ENCODE data around the gene CEP170. TPM values are rescaled to one million over a fixed set of nuclear protein-coding genes. Genes with fewer than 3 reads are reported as not detected.
A peak's percentile ranks its signal among the peaks of the same experiment; 100 is the strongest.

The CEP170 gene
- total RNA-seq, 1 experiment from 2014 or later, result 55.2 TPM

- Histone ChIP-seq H3K27ac (ENCODE audit: low read depth, low read length) (peak overlapping the region; percentile 94), H3K4me3 (replicated peaks in 1 of 2; ENCODE audit: low read depth in 1 of 2, low read length in 2 of 2) (0 out of 4 replicates have a peak overlapping the region, but pooled peaks of 1 of the 2 experiments have one; percentile 51), H3K9me2 (ENCODE audit: insufficient read depth) (no peaks in the 10 kb centered on the region), H3K4me1 (ENCODE audit: control insufficient read depth in 1 of 2, insufficient read depth in 2 of 2, low read length in 2 of 2) (peaks cover 27 to 53% of the 10 kb centered on the region in 2 experiments), H3K9ac (ENCODE audit: low read length) (peak overlapping the region; percentile 61), H3K79me2 (ENCODE audit: insufficient read depth, low read length) (peaks cover 8% of the 10 kb centered on the region), H4K20me1 (ENCODE audit: insufficient read depth) (no peaks in the 10 kb centered on the region), H3K36me3 (ENCODE audit: control insufficient read depth in 1 of 2, insufficient read depth in 2 of 2, low read length in 2 of 2) (no peaks in the 10 kb centered on the region; a peak in 1 of 4 replicates), H3K4me2 (ENCODE audit: low read length) (peak overlapping the region; percentile 73), H2AFZ (ENCODE audit: low read depth, low read length, poor library complexity, severe bottlenecking) (no peak overlapping the region), H3K27me3 (ENCODE audit: insufficient read depth, low read length) (no peaks in the 10 kb centered on the region), H3K9me3 (ENCODE audit: control insufficient read depth in 1 of 2, insufficient read depth in 1 of 2, low read depth in 1 of 2, low read length in 2 of 2) (no peaks in the 10 kb centered on the region)
- no peak for ATAC-seq
- DNase-seq (ENCODE audit: low read depth, low spot score), result no peak
- TF ChIP-seq YY1 (IDR thresholded peaks at IDR 0.05; ENCODE audit: extremely low read depth, insufficient replicate concordance, low read depth, low read length) (no peak), ZNF274 (IDR thresholded peaks at IDR 0.05; ENCODE audit: low read depth, low read length) (no peak), EZH2phosphoT487 (IDR thresholded peaks at IDR 0.05; ENCODE audit: borderline replicate concordance) (no peak), ATF3 (IDR thresholded peaks at IDR 0.05) (no peak), RAD21 (IDR thresholded peaks at IDR 0.05; ENCODE audit: low read depth) (no peak), MAX (IDR thresholded peaks at IDR 0.05) (no peak), EZH2 (IDR thresholded peaks at IDR 0.05) (no peak), POLR2A (IDR thresholded peaks at IDR 0.05; ENCODE audit: borderline replicate concordance, extremely low read depth, insufficient read depth, insufficient read length) (no peak), TCF7L2 (IDR thresholded peaks at IDR 0.05; ENCODE audit: borderline replicate concordance, extremely low read depth, insufficient read depth, insufficient read length) (no peak), CBX3 (IDR thresholded peaks at IDR 0.05; ENCODE audit: low read depth) (no peak), FOSL1 (IDR thresholded peaks at IDR 0.05; ENCODE audit: low read depth) (no peak), SIN3A (IDR thresholded peaks at IDR 0.05; ENCODE audit: low read depth) (no peak), CEBPB (IDR thresholded peaks at IDR 0.05; ENCODE audit: low read depth) (no peak), EGR1 (IDR thresholded peaks at IDR 0.05; ENCODE audit: low read depth) (no peak), POLR2AphosphoS5 (IDR thresholded peaks at IDR 0.05; ENCODE audit: low read depth, low read length) (no peak), JUND (IDR thresholded peaks at IDR 0.05) (no peak), SRF (IDR thresholded peaks at IDR 0.05; ENCODE audit: low read depth) (no peak)
- intact Hi-C loops (cut with micrococcal nuclease), result no loop called here
- no TSS peak for BruUV-seq (replicated peaks)
- CTCF ChIA-PET, result no interaction called here
- POLR2A ChIA-PET, result interaction anchor here (2.1 kb wide), 1 partner anchor 15 kb away, joined by 12 read pairs; the partner anchor contains the start of genes CEP170 and SDCCAG8
- RAD21 ChIA-PET (ENCODE audit: low non-redundant PET in 1 of 2, low total read pairs in 2 of 2, uncharacterized antibody in 2 of 2, unreplicated experiment in 2 of 2), result no interaction called here
Measured at GRCh38 chr1:243270097-243270864, 15.2 kb upstream of the CEP170 start.
